ENCODE results near the gene SRMS. TPM values are rescaled to one million over a fixed set of nuclear protein-coding genes. Genes with fewer than 3 reads are reported as not detected.

The SRMS gene
- total and polyA plus RNA-seq, 4 donors, result not detected

DNA sequence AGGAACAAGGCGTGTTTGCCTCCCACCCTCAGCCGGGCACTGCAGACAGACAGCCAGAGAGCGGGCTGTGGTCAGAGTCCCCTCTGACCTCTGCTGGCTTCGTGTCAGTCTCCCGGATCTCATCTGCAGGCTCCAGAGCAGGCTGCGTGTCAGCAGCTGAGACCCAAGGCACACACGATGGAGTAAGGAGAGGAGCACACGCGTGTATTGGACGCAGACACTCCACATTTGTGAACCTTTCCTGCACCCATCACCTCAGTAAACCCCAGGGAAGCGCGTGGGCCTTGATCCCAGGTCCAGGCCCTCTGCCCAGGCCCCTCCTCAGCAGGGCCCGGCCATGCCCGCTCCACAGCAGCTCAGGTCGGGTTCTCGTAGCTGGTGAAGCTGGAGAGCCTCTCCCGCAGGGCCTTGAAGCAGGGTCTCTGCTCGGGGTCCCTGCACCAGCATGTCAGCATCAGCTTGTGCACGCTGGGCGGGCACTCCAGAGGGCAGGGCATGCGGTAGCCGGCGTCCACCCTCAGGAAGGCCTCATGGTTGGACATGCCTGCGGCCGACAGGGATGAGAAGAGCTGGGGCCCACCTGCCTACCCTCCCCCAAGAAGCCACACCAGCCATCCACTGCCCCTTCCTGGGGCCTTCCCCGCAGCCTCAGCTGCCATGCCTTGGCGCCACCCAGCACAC lies 18.2 kb downstream of the SRMS start:
- no peak overlapping the region for H3K9ac ChIP-seq (ENCODE audit: low read depth in 1 of 2, low read length in 2 of 2)
- H3K4me1 ChIP-seq (ENCODE audit: control insufficient read depth in 4 of 4, insufficient read depth in 4 of 4, low read length in 3 of 4), result peaks cover 0 to 2% (median 0%) of the 10 kb centered on the region in 4 donors
- DNase-seq (ENCODE audit: low spot score), result no peak
- H3K27ac ChIP-seq (ENCODE audit: low read depth in 1 of 2, low read length in 2 of 2), result no peak overlapping the region
- no peaks in the 10 kb centered on the region for H3K9me3 ChIP-seq (ENCODE audit: control insufficient read depth in 4 of 4, low read length in 3 of 4)
- 88% methylated on average over 27 of the region's 27 CpGs for WGBS
- no peaks in the 10 kb centered on the region for H3K27me3 ChIP-seq (ENCODE audit: control insufficient read depth in 4 of 4, insufficient read depth in 4 of 4, low read length in 3 of 4)
- no peak overlapping the region for H3K4me3 ChIP-seq (ENCODE audit: low read depth in 1 of 3, low read length in 3 of 3)
- TF ChIP-seq RXRA (IDR thresholded peaks at IDR 0.05), result no peak
- TF ChIP-seq, protein P1, sequence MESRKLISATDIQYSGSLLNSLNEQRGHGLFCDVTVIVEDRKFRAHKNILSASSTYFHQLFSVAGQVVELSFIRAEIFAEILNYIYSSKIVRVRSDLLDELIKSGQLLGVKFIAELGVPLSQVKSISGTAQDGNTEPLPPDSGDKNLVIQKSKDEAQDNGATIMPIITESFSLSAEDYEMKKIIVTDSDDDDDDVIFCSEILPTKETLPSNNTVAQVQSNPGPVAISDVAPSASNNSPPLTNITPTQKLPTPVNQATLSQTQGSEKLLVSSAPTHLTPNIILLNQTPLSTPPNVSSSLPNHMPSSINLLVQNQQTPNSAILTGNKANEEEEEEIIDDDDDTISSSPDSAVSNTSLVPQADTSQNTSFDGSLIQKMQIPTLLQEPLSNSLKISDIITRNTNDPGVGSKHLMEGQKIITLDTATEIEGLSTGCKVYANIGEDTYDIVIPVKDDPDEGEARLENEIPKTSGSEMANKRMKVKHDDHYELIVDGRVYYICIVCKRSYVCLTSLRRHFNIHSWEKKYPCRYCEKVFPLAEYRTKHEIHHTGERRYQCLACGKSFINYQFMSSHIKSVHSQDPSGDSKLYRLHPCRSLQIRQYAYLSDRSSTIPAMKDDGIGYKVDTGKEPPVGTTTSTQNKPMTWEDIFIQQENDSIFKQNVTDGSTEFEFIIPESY (IDR thresholded peaks at IDR 0.05), result no peak
- TF ChIP-seq, protein P2, sequence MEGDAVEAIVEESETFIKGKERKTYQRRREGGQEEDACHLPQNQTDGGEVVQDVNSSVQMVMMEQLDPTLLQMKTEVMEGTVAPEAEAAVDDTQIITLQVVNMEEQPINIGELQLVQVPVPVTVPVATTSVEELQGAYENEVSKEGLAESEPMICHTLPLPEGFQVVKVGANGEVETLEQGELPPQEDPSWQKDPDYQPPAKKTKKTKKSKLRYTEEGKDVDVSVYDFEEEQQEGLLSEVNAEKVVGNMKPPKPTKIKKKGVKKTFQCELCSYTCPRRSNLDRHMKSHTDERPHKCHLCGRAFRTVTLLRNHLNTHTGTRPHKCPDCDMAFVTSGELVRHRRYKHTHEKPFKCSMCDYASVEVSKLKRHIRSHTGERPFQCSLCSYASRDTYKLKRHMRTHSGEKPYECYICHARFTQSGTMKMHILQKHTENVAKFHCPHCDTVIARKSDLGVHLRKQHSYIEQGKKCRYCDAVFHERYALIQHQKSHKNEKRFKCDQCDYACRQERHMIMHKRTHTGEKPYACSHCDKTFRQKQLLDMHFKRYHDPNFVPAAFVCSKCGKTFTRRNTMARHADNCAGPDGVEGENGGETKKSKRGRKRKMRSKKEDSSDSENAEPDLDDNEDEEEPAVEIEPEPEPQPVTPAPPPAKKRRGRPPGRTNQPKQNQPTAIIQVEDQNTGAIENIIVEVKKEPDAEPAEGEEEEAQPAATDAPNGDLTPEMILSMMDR (IDR thresholded peaks at IDR 0.05; ENCODE audit: low read depth, low read length, missing input control), result no peak
- no peak for TF ChIP-seq FOXA2 (IDR thresholded peaks at IDR 0.05)
- no peak for TF ChIP-seq HNF4A (conservative IDR thresholded peaks at IDR 0.05)
- TF ChIP-seq NR2F2 (IDR thresholded peaks at IDR 0.05), result no peak
- TF ChIP-seq HNF4G (IDR thresholded peaks at IDR 0.05), result no peak
- TF ChIP-seq YY1 (IDR thresholded peaks at IDR 0.05), result no peak
- no peaks in the 10 kb centered on the region for H3K36me3 ChIP-seq (ENCODE audit: control insufficient read depth in 4 of 4, insufficient read depth in 3 of 4, low read depth in 1 of 4, low read length in 3 of 4)

- Histone ChIP-seq H3K27ac (ENCODE audit: low read depth in 1 of 2, low read length in 2 of 2) (no peak overlapping the region), H3K4me3 (ENCODE audit: low read depth in 1 of 3, low read length in 3 of 3) (no peak overlapping the region), H3K4me1 (ENCODE audit: control insufficient read depth in 4 of 4, insufficient read depth in 4 of 4, low read length in 3 of 4) (peaks cover 0 to 2% (median under 1%) of the 10 kb centered on the region in 4 donors), H3K27me3 (ENCODE audit: control insufficient read depth in 4 of 4, insufficient read depth in 4 of 4, low read length in 3 of 4) (no peaks in the 10 kb centered on the region), H3K9me3 (ENCODE audit: control insufficient read depth in 4 of 4, low read length in 3 of 4) (no peaks in the 10 kb centered on the region), H3K36me3 (ENCODE audit: control insufficient read depth in 4 of 4, insufficient read depth in 3 of 4, low read depth in 1 of 4, low read length in 3 of 4) (no peaks in the 10 kb centered on the region), H3K9ac (ENCODE audit: low read depth in 1 of 2, low read length in 2 of 2) (no peak overlapping the region)
- TF ChIP-seq ATF3 (IDR thresholded peaks at IDR 0.05) (no peak), SP1 (IDR thresholded peaks at IDR 0.05) (no peak), EGR1 (IDR thresholded peaks at IDR 0.05; ENCODE audit: low read depth in 2 of 2) (no peak), YY1 (IDR thresholded peaks at IDR 0.05) (no peak), HNF4G (IDR thresholded peaks at IDR 0.05) (no peak), RXRA (IDR thresholded peaks at IDR 0.05) (no peak), FOXA1 (IDR thresholded peaks at IDR 0.05) (no peak), RAD21 (IDR thresholded peaks at IDR 0.05) (no peak), REST (IDR thresholded peaks at IDR 0.05) (no peak), GABPA (IDR thresholded peaks at IDR 0.05 in 1 of 2, conservative IDR thresholded peaks at IDR 0.05 in 1 of 2) (no peak), HNF4A (conservative IDR thresholded peaks at IDR 0.05) (no peak)
- TF ChIP-seq, protein P1 (IDR thresholded peaks at IDR 0.05), result no peak
- TF ChIP-seq, protein P3, sequence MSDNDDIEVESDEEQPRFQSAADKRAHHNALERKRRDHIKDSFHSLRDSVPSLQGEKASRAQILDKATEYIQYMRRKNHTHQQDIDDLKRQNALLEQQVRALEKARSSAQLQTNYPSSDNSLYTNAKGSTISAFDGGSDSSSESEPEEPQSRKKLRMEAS (IDR thresholded peaks at IDR 0.05), result no peak
- 91% methylated on average over 9 of the region's 9 CpGs for WGBS
- no peak for DNase-seq (ENCODE audit: low spot score)
These were observed 20.4 kb downstream of the SRMS start for GRCh38 chr20:63527184-63527583.

Data from liver (tissue), 9 donors.